Stimulated activated CD8-positive, alpha-beta memory T cell treated with anti-CD3 and anti-CD28 coated beads, Interleukin-4, amount 100 ng/mL, for 24 hours (primary cell): ENCODE results near the gene IRF9.
"Not testable (repeated sequence)": the region's sequence is repeated elsewhere in the genome, so short reads cannot be mapped to it uniquely, and the experiment has no call there.

Source experiments
- DNase-seq: peaks from one replicate; pipeline ENCODE4 v3.0.0-alpha.2; 2020; ENCODE audit warnings: low read depth

Gene IRF9

DNA sequence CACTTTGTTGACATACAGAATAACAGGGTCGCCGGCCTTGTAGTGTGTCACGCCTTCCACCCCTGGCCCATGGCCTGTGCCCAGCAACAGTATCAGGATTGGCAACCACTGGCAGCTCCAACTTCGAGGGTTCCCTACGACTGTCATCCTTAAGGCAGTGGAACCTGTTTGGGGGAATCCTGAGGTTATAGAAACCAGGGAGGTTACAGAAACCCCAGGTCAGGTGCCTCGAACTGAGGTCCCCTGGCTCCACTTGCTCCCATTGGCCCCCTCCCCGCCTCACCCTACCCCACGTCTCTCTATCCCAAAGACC lies 33.8 kb downstream of the IRF9 start:
- no peak for DNase-seq

DNA sequence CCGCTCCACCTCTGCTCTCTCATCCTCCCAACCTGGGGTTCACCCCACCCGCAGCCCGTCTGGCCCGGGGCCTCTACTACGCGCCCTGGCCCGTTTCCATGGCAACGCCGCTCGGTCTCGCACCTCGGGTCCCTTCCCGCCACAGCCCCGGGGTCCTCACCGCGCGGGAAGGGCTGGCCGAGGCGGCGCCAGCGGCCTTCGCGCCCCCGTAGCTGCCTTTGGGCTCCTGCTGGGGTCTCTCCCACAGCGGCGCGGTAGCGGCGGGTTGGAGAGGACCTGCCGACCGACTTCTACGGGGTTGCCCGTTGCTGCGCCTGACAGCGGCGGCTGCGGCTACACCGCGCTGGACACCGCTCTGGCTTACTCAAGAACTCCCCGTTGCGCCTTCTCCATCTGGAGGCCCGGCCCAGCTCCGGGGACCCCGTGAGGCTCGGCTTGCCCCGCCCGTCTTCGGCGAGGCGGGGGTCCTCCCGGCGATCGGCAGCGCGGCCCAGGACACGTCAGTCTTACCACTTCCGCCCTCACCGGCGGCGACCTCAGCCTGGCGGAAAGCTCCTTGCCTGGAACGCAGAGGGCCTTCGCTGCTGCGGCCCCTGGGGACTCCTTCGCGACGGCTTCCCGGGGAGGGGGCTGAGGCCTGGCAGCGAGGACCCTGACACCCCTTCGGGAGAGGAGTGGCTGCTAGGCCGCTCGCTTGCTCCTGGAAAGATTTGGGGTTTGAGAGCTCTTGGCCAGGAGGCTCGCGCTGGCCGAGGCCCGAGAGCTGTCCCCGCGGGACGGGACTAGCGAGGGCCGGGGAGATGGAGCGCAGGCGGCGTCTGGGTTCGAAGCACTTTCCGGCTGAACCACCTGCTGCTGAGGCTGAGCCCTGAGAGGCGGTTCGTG lies 34.4 kb downstream of the IRF9 start, which contains the start of gene TM9SF1:
TM9SF1 (minus strand) TSS at position 256 of the 885 bp plus-strand sequence. CDS start 422 bp downstream, outside the sequence.
- DNase-seq: peak; percentile 79

DNA sequence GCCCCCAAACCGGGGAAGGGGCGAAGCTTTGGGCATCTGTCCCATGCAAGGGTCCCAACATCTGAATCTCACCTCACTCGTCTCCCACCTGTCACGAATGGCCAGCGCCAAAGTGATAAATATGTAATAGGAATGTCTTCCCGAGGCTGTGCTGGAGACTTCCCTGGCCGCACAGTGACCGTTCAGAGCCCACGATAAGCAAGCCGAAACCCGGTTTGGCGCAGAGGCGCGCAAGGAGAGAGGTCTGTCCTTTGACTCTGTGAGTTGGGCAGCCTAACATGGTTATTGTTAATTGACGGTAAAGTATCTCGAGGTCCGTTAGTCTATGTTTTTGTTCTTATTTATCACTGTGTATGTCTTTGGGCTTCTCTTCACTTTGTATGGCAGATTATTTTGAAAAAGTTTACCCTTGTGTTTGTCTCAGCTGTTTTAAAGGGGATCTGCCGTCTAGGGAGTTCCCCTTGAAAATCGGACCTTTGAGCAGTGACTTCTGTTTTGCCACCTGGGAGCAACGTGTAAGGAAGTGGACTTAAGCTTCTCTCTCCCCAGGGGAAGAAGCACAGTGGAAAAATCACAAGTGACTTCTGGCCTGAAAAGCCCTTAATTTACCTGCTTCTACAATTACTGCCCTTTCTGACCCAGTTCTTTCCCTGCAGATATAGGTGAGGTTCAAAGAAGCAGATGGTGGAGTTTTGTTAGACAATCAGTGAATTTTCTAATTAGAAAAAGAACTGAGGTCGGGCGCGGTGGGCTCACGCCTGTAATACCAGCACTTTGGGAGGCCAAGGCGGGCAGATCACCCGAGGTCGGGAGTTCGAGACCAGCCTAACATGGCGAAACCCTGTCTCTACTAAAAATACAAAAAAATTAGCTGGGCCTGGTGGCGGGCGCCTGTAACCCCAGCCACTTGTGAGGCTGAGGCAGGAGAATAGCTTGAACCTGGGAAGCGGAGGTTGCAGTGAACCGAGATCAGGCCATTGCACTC lies 35.3 kb downstream of the IRF9 start:
- DNase-seq: no peak

DNA sequence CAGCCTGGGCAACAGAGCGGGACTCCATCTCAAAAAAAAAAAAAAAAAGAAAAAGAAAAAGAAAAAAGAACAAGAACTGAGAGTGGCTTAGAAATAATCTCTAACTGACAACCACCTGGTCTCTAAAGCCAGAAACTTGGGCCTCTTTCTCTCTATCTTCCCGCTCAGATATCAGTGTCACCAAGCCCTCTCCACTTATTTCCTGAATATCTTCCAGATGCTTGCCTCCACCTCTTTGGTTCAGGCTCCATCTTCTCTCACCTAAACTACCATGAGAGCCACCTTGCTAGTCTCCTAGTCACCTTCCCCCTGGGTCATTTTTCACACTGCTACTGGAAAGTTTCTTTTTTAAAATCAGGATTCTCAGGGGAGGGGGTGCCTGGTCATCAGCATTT lies 36.0 kb downstream of the IRF9 start:
- DNase-seq: no peak

DNA sequence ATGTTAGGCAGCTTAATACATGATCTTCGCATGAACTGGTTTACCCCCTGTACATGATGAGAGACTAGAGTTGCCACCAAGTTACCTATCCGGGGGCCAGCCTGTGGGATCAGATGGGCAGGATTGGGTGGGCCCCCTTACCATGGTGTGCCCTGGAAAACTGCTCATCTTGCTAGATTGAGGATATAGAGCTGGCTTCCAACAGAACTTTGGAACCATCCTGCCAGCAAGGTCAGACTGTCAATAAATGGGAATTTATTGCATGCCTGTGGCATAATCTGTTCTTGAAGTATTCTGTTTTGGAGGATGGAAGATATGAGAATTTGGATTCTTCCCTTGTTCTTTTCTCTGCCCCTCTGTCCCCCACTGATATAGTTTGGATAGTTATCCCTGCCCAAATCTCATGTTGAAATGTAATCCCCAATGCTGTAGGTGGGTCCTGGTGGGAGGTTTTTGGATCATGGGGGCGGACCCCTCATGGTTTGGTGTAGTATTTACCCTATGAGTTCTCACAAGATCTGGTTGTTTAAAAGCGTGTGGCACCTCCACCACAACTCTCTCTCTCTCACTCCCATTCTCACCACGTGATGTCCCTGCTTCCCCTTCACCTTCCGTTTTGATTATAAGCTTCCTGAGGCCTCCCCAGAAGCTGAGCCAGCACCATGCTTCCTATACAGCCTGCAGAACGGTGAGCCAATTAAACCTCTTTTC lies 37.9 kb downstream of the IRF9 start:
- no peak for DNase-seq

DNA sequence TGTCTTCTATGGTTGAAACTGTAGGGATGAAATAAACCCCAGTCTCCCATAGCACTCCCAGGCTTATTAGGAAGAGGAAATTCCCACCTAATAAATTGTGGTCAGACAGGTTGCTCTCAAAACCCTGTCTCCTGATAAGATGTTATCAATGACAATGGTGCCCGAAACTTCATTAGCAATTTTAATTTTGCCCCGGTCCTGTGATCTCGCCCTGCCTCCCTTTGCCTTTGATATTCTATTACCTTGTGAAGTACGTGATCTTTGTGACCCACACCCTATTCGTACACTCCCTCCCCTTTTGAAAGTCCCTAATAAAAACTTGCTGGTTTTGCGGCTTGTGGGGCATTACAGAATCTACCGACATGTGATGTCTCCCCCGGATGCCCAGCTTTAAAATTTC lies 41.5 kb downstream of the IRF9 start:
- not testable (repeated sequence) for DNase-seq

DNA sequence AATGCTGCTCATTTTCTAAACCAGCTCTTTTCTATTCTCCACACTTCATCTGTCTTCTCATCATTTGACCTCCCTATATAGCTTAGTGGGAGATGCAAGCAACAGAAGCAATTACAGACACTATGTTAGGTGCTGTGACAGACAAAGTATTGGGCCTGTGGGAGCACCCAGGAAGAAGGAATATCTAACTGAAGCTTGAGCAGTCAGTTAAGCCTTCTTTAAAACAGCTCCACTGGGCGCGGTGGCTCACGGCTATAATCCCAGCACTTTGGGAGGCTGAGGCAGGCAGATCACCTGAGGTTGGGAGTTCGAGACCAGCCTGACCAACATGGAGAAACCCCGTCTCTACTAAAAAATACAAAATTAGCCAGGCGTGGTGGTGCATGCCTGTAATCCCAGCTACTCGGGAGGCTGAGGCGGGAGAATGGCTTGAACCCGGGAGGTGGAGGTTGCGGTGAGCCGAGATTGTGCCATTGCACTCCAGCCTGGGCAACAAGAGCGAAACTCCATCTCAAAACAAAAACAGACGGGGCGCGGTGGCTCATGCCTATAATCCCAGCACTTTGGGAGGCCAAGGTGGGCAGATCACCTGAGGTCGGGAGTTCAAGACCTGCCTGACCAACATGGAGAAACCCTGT lies 42.3 kb downstream of the IRF9 start:
- not testable (repeated sequence) for DNase-seq

DNA sequence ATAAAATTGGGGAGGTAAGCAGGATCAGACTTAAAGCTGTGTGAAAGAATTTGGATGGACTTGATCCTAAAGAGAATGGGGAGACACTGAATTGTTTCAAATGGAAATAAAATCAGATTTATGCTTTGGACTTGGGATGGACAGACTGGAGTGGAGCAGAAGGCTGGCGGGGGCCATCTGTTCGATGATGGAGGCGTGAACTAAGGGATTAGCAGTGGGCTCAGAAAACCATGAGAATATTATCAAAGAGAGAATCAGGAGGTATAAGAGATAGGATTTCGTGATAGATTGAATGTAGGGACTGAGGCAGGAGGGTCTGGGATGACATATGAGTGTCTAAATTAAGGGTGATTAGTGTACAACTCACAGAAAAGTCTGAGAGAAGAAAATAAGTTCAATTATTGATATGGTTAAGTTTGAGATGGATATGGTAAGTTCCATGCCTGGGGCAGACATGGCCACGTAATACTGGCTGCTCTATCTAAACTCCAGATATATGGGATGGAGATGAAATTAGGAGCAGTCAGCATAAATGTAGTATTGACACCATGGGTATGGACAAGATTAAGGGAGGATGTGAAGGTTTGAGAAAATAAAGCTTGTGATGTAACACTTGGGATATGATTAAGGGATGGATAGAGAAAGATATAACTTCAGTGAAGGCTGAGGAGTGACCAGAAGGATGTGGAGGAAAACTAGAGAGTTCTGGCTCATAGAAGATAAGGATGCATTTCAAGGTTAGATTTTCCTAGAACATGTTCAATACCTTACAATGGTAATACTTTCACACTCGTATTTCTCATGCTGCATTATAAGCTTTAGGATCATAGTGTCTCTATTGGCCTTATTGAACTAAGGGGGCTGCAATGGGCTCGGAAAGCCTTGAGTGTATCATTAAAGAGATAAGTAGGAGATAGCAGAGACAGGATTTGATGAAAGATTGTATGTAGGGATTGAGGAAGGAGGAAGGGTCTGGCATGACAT lies 43.4 kb downstream of the IRF9 start:
- DNase-seq: no peak

DNA sequence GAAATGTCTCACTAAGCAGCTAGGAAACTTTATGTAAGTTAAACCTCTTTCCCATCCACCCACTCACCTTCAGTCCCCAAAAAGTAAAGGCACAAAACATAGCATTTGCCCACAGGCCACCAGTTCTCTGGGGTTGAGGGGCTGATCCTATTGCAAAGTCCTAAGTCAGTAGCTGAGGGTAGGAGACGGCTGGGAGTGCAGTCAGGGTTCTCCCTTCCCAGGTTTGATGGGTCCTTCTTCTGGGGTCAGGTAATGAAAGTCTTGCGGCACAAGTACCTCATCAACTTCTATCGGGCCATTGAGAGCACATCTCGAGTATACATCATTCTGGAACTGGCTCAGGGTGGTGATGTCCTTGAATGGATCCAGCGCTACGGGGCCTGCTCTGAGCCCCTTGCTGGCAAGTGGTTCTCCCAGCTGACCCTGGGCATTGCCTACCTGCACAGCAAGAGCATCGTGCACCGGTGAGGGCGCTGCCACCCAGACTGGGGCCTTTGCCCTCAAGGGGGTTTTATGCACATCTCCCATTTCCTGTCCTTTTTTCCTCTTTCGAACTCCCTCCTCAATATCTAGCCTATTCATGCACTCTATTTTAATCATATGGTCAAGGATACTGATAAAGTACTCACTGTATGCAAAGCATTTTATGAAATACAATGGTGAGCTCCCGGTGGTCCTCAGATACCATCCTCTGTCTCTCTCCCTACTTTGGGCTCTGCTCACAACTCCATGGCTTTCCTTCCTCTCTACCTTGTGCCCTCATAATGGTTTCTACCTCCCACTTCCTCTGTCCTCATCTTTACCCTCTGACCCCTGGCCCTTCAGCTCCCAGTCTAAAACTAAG lies 45.4 kb downstream of the IRF9 start:
- DNase-seq: no peak

DNA sequence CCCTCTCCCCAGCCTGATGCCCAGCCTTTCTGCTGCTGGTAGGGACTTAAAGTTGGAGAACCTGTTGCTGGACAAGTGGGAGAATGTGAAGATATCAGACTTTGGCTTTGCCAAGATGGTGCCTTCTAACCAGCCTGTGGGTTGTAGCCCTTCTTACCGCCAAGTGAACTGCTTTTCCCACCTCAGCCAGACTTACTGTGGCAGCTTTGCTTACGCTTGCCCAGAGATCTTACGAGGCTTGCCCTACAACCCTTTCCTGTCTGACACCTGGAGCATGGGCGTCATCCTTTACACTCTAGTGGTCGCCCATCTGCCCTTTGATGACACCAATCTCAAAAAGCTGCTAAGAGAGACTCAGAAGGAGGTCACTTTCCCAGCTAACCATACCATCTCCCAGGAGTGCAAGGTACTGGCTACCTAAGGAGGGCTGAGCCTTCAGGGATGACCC lies 46.1 kb downstream of the IRF9 start:
- DNase-seq: no peak

DNA sequence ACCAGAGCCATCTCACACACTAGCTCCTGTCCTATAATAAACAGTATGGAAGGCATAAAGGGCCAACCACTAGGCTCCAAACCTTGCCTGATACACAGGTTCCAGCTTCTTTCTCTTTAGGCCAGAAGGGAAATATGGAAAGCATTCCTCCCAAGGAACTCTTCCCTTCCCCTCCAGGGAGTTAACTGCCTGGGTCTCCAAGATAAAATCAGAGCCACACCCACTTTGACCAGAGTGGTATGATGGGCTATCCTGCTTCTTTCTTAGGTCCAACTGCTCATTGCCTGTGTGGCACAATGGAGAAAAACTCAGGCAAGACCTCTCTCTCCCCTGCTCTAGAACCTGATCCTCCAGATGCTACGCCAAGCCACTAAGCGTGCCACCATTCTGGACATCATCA lies 46.6 kb downstream of the IRF9 start:
- DNase-seq: no peak

DNA sequence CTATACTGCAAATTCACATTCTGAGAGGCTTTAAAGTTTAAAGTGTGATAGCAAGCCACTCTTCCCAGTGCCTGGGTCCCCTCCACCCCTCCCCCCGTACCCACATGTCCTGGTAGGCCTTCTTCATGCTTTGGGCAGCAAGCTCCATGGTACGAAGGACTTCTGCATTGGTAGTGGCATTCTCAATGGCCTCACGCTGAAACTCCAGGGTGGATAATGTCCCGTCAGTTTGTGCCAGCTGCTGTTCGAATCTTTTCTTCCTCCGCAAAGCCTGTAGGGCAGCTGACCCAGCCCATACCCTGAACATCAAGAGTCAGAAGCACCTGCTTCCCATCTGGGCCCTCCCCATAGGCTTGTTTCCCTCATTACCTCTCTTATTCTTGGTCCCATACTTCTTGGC lies 50.2 kb downstream of the IRF9 start:
- DNase-seq: no peak

DNA sequence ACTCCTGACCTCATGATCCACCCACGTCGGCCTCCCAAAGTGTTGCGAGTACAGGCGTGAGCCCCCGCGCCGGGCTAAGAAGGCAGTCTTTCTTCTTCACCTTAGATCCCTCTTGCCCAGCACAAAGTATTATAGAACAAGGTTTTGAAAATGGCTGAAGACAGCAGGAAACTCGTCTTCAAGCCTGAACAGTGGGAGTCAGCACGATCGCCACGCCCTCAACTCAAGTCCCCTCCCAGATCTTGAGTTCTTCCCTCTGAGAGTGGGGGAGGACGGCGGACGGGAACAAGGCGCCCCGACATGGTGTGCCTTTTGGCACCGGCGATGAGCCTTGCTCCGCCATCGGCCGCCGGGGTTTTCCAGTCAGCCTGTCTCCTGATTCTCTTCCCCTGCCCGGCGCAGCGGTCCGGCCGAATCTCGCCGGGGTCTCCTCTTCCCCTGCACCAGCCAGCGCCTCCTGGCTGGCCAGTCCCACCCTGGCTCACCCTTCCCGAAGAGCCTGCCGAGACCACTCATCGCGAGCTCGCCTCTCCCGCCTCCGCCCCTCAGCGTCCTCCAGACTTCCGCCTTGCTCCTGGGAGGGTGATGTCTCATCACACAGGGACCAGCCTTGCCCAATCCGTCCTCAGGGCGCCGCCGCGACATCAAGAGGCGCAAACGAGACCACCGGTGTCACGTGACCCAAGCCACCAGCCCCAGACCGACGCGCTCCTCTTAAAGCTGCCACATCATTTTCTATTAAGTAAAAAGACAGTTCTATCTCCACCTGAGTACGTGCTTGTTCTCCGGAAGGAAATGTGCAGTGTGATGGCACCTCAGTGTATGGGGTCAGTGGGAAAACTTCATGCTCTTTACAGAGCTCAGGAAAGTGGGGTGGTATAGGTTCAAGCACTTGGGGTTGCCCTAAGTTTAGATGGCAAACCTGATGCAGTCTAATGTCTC lies 52.1 kb downstream of the IRF9 start, which contains the start of gene CHMP4A:
CHMP4A (minus strand) TSS at position 565 of the 942 bp plus-strand sequence; CDS start at position 516, 49 bp downstream.
- DNase-seq: peak; percentile 97

DNA sequence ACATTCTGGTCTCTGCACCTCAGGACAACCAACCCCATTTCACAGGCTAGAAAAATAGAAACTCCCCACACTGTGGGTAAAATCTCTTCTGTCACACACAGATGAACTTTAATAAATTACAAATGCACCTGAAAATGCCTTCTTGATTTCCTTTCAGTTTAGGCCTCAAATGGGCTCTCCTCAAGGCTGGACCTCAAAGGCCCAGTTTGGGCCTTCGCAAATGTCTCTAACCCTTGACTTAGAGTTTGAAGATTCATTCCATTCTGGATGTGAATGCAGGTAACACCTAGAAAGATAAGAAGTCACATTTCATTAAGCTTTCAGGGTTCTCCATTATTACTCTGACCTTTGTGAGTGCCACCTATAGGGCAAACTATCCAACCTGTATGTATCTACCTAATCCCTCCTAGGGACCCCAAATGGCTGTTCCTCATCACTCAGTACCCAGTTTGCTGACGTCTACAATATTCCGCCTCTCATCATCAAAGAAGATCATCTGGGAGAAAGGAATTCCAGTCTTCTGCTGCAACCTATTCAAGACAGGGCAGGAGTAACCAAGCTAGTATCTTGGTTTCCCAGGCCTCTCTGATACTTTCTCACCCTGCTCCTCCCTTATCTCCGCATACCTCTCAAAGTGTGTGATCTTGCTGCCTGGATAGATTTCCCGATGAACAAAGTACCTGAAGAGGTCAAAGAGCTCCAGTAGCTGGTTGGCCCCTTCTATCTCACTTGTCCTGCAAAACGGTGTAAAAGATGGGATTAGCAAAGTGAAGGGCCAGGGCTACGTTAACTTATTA lies 53.0 kb downstream of the IRF9 start:
- DNase-seq: no peak

DNA sequence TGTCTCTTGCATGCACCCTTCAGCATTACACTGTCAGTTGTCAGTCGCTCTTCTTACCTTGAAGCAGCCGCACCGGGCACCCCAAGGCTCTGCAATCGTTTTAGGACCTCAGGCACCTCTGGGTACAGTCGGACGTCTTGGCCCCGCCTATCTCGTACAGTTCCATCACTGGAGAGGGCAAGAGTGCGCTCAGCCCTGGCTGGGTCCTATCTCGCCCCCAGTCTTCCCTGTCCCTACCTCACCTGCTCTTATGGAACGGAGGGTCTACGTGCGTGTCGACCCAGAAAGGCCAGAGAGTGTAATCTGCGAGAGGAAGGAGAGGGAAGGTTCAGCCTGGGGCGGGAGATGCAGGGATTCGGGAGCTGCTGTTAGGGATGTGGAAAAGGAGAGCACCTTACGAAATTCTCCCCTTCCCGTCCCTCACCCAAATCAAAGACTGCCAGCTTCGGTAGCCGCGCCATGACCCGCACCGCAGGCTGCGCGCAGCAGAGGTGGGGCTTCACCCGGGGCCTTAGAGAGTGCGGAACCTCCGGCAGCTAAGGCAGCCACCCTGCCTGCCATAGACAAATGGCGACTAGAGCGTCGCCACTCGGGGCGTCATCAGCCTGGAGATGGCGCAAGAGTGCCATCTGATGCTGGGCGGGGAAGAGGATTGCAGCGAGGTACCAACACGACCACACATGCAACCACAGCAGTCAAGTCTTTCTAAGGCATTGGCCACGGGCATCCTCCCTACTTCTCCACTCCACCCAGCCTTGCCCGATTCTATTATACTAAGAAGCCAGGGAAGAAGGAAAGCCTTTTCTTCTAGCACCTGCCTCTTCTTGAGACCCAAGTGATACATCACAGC lies 54.7 kb downstream of the IRF9 start, which contains the start of gene MDP1:
MDP1 (minus strand) TSS at position 572 of the 850 bp plus-strand sequence; CDS start at position 461, 111 bp downstream.
- peak; percentile 73 for DNase-seq
